Measurements from ENCODE around the gene FRMD4A.
"Not testable (repeated sequence)": the region's sequence is repeated elsewhere in the genome, so short reads cannot be mapped to it uniquely, and the experiment has no call there.

Gene FRMD4A

GRCh38 chr10:13956826-13957225, 373.9 kb downstream of the FRMD4A start:
- H3K9me3 ChIP-seq (ENCODE audit: insufficient read depth, low read length, severe bottlenecking): no peaks in the 10 kb centered on the region
- H3K4me3 ChIP-seq (ENCODE audit: low read depth in 1 of 2, low read length in 2 of 2): no peak overlapping the region
- DNase-seq (no peak), ATAC-seq (ENCODE audit: insufficient read depth, low read depth) (no peak)
- H4K20me1 ChIP-seq (ENCODE audit: insufficient read depth, low read length): no peaks in the 10 kb centered on the region
- no peak overlapping the region for H3K27ac ChIP-seq (ENCODE audit: low read length)
- no peak overlapping the region for H3K9ac ChIP-seq (ENCODE audit: low read depth, low read length)
- H3K4me1 ChIP-seq (ENCODE audit: insufficient read depth, low read length): no peaks in the 10 kb centered on the region
- H3K4me2 ChIP-seq (ENCODE audit: insufficient read depth, low read length): no peak overlapping the region
- no peaks in the 10 kb centered on the region for H3K79me2 ChIP-seq (ENCODE audit: insufficient read depth, low read length)
- no peaks in the 10 kb centered on the region for H3K27me3 ChIP-seq (ENCODE audit: insufficient read depth, low read length, poor library complexity)
- TF ChIP-seq CTCF (IDR thresholded peaks at IDR 0.05; ENCODE audit: borderline replicate concordance, extremely low read depth, low read length, poor library complexity, severe bottlenecking) (no peak), EZH2 (IDR thresholded peaks at IDR 0.05; ENCODE audit: borderline replicate concordance, low read depth, low read length, severe bottlenecking) (no peak)
- H3K36me3 ChIP-seq (ENCODE audit: insufficient read depth, low read length): no peaks in the 10 kb centered on the region
- no peak overlapping the region for H2AFZ ChIP-seq (ENCODE audit: low read depth, low read length)

GRCh38 chr10:13955409-13956068, 375.2 kb downstream of the FRMD4A start:
- H3K27me3 ChIP-seq (ENCODE audit: insufficient read depth, low read length, poor library complexity): no peaks in the 10 kb centered on the region
- ATAC-seq (ENCODE audit: insufficient read depth, low read depth): no peak
- H3K9me3 ChIP-seq (ENCODE audit: insufficient read depth, low read length, severe bottlenecking): no peaks in the 10 kb centered on the region
- H3K27ac ChIP-seq (ENCODE audit: low read length): no peak overlapping the region
- H2AFZ ChIP-seq (ENCODE audit: low read depth, low read length): no peak overlapping the region
- H3K4me2 ChIP-seq (ENCODE audit: insufficient read depth, low read length): no peak overlapping the region
- no peaks in the 10 kb centered on the region for H4K20me1 ChIP-seq (ENCODE audit: insufficient read depth, low read length)
- no peaks in the 10 kb centered on the region for H3K4me1 ChIP-seq (ENCODE audit: insufficient read depth, low read length)
- H3K79me2 ChIP-seq (ENCODE audit: insufficient read depth, low read length): no peaks in the 10 kb centered on the region
- no peaks in the 10 kb centered on the region for H3K36me3 ChIP-seq (ENCODE audit: insufficient read depth, low read length)
- H3K9ac ChIP-seq (ENCODE audit: low read depth, low read length): no peak overlapping the region
- DNase-seq: no peak
- H3K4me3 ChIP-seq (ENCODE audit: low read depth in 1 of 2, low read length in 2 of 2): no peak overlapping the region
- TF ChIP-seq CTCF (IDR thresholded peaks at IDR 0.05; ENCODE audit: borderline replicate concordance, extremely low read depth, low read length, poor library complexity, severe bottlenecking) (no peak), EZH2 (IDR thresholded peaks at IDR 0.05; ENCODE audit: borderline replicate concordance, low read depth, low read length, severe bottlenecking) (no peak)

GRCh38 chr10:13954195-13954594, 376.5 kb downstream of the FRMD4A start:
- H3K27me3 ChIP-seq (ENCODE audit: insufficient read depth, low read length, poor library complexity); ATAC-seq (ENCODE audit: insufficient read depth, low read depth); H3K4me2 ChIP-seq (ENCODE audit: insufficient read depth, low read length); H3K27ac ChIP-seq (ENCODE audit: low read length); DNase-seq; H3K4me1 ChIP-seq (ENCODE audit: insufficient read depth, low read length); H3K4me3 ChIP-seq (ENCODE audit: low read depth in 1 of 2, low read length in 2 of 2); H2AFZ ChIP-seq (ENCODE audit: low read depth, low read length); H4K20me1 ChIP-seq (ENCODE audit: insufficient read depth, low read length); H3K79me2 ChIP-seq (ENCODE audit: insufficient read depth, low read length); H3K9ac ChIP-seq (ENCODE audit: low read depth, low read length); H3K9me3 ChIP-seq (ENCODE audit: insufficient read depth, low read length, severe bottlenecking); H3K36me3 ChIP-seq (ENCODE audit: insufficient read depth, low read length): not testable (repeated sequence)

DNA sequence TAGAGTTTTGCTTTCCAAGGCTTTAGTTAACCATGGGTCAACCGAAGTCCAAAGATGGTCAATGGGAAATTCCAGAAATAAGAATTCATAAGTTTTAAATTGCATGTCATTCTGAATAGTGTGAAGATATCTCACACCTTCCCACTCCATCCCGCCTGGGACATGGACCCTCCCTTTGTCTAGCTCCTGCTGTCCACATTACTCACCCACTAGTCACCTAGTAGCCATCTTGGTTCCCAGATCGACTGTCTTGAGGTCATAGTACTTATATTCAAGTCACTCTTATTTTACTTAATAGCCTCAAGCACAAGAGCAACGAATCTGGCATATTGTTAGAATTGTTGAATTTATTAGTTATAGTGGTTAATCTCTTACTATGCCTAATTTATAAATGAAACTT, 377.4 kb downstream of the FRMD4A start:
- Histone ChIP-seq H3K27ac (ENCODE audit: low read length) (no peak overlapping the region), H3K4me1 (ENCODE audit: insufficient read depth, low read length) (no peaks in the 10 kb centered on the region), H3K9ac (ENCODE audit: low read depth, low read length) (no peak overlapping the region), H3K9me3 (ENCODE audit: insufficient read depth, low read length, severe bottlenecking) (no peaks in the 10 kb centered on the region), H2AFZ (ENCODE audit: low read depth, low read length) (no peak overlapping the region), H3K4me2 (ENCODE audit: insufficient read depth, low read length) (no peak overlapping the region), H4K20me1 (ENCODE audit: insufficient read depth, low read length) (no peaks in the 10 kb centered on the region), H3K4me3 (ENCODE audit: low read depth in 1 of 2, low read length in 2 of 2) (no peak overlapping the region), H3K27me3 (ENCODE audit: insufficient read depth, low read length, poor library complexity) (no peaks in the 10 kb centered on the region), H3K79me2 (ENCODE audit: insufficient read depth, low read length) (no peaks in the 10 kb centered on the region), H3K36me3 (ENCODE audit: insufficient read depth, low read length) (no peaks in the 10 kb centered on the region)
- DNase-seq (no peak), ATAC-seq (ENCODE audit: insufficient read depth, low read depth) (no peak)
- no peak for TF ChIP-seq EZH2 (IDR thresholded peaks at IDR 0.05; ENCODE audit: borderline replicate concordance, low read depth, low read length, severe bottlenecking)
- no peak for TF ChIP-seq CTCF (IDR thresholded peaks at IDR 0.05; ENCODE audit: borderline replicate concordance, extremely low read depth, low read length, poor library complexity, severe bottlenecking)
